Liver (tissue), 9 donors: ENCODE results near the gene PDE4B. TPM values are rescaled to one million over a fixed set of nuclear protein-coding genes. Genes with fewer than 3 reads are reported as not detected.

Experiments
- DNase-seq: peaks from one replicate; pipeline ENCODE4 v3.0.0-alpha.2; 2017; ENCODE audit warnings: low spot score
- H3K27ac ChIP-seq, 2 donors: one replicate each; pipeline ENCODE4 v1.7.0; 2013; ENCODE audit warnings: inconsistent platforms in 2 of 2, low read length in 2 of 2, control low read depth in 1 of 2, low read depth in 1 of 2, mild to moderate bottlenecking in 1 of 2
- H3K27me3 ChIP-seq, 4 donors: one replicate each; pipeline versions ENCODE4 v1.6.1 to v1.7.0; 2013; ENCODE audit warnings: low read length in 3 of 4, inconsistent platforms in 1 of 4, mild to moderate bottlenecking in 1 of 4, moderate library complexity in 1 of 4; ENCODE audit not compliant: control insufficient read depth in 4 of 4, insufficient read depth in 4 of 4
- H3K36me3 ChIP-seq, 4 donors: one replicate each; pipeline versions ENCODE4 v1.6.1 to v1.7.0; 2013; ENCODE audit warnings: low read length in 3 of 4, mild to moderate bottlenecking in 3 of 4, low read depth in 1 of 4, moderate library complexity in 1 of 4; ENCODE audit not compliant: control insufficient read depth in 4 of 4, insufficient read depth in 3 of 4
- H3K4me1 ChIP-seq, 4 donors: one replicate each; pipeline versions ENCODE4 v1.6.1 to v1.7.0; 2013; ENCODE audit warnings: low read length in 3 of 4, mild to moderate bottlenecking in 3 of 4, moderate library complexity in 1 of 4; ENCODE audit not compliant: control insufficient read depth in 4 of 4, insufficient read depth in 4 of 4
- H3K4me3 ChIP-seq, 3 donors: one replicate each; pipeline versions ENCODE4 v1.6.1 to v1.7.0; 2013; ENCODE audit warnings: low read length in 3 of 3, control low read depth in 1 of 3, low read depth in 1 of 3, mild to moderate bottlenecking in 1 of 3
- H3K9ac ChIP-seq, 2 donors: one replicate each; pipeline ENCODE4 v1.7.0; 2013; ENCODE audit warnings: low read length in 2 of 2, mild to moderate bottlenecking in 2 of 2, moderate library complexity in 2 of 2, control low read depth in 1 of 2, low read depth in 1 of 2
- H3K9me3 ChIP-seq, 4 donors: one replicate each; pipeline versions ENCODE4 v1.6.1 to v1.7.0; 2013; ENCODE audit warnings: low read length in 3 of 4; ENCODE audit not compliant: control insufficient read depth in 4 of 4
- ATF3 ChIP-seq: IDR thresholded peaks from 2 replicates; pipeline ENCODE4 v1.6.1; 2016; ENCODE audit warnings: antibody characterized with exemption
- CTCF ChIP-seq: fragments of 150-350 bp; IDR thresholded peaks from 2 replicates; pipeline ENCODE4 v1.5.1; 2017; ENCODE audit warnings: improper control_type of control experiment, low read depth, low read length; ENCODE audit not compliant: missing input control
- EGR1 ChIP-seq, 2 donors: IDR thresholded peaks; 2 replicates each; pipeline ENCODE4 v1.6.1; 2016 to 2018; ENCODE audit warnings: antibody characterized with exemption in 2 of 2, low read depth in 2 of 2
- FOXA1 ChIP-seq: IDR thresholded peaks from 2 replicates; pipeline ENCODE4 v1.6.1; 2016; ENCODE audit warnings: antibody characterized with exemption
- FOXA2 ChIP-seq: IDR thresholded peaks from 2 replicates; pipeline ENCODE4 v1.6.1; 2016; ENCODE audit warnings: antibody characterized with exemption
- GABPA ChIP-seq, 2 donors: IDR thresholded peaks in 1 of 2; conservative IDR thresholded peaks in 1 of 2; 2 replicates each; pipeline ENCODE4 v1.6.1; 2016; ENCODE audit warnings: antibody characterized with exemption in 2 of 2, mild to moderate bottlenecking in 1 of 2, moderate library complexity in 1 of 2
- HNF4A ChIP-seq, 2 donors: conservative IDR thresholded peaks; 2 replicates each; pipeline ENCODE4 v1.6.1; 2016; ENCODE audit warnings: antibody characterized with exemption in 2 of 2, mild to moderate bottlenecking in 2 of 2
- HNF4G ChIP-seq: IDR thresholded peaks from 2 replicates; pipeline ENCODE4 v1.6.1; 2016; ENCODE audit warnings: antibody characterized with exemption
- JUND ChIP-seq, 2 donors: IDR thresholded peaks; 2 replicates each; pipeline ENCODE4 v1.6.1; 2016; ENCODE audit warnings: antibody characterized with exemption in 2 of 2
- MAX ChIP-seq: IDR thresholded peaks from 2 replicates; pipeline ENCODE4 v1.6.1; 2016; ENCODE audit warnings: antibody characterized with exemption
- RAD21 ChIP-seq, 2 donors: IDR thresholded peaks; 2 replicates each; pipeline ENCODE4 v1.6.1; 2016; ENCODE audit warnings: antibody characterized with exemption in 2 of 2, mild to moderate bottlenecking in 2 of 2
- REST ChIP-seq: IDR thresholded peaks from 2 replicates; pipeline ENCODE4 v1.6.1; 2016; ENCODE audit warnings: antibody characterized with exemption, mild to moderate bottlenecking
- RXRA ChIP-seq, 2 donors: IDR thresholded peaks; 2 replicates each; pipeline ENCODE4 v1.6.1; 2017 to 2018; ENCODE audit warnings: antibody characterized with exemption in 2 of 2, mild to moderate bottlenecking in 1 of 2
- SP1 ChIP-seq: IDR thresholded peaks from 2 replicates; pipeline ENCODE4 v1.6.1; 2018; ENCODE audit warnings: antibody characterized with exemption, mild to moderate bottlenecking
- TAF1 ChIP-seq: conservative IDR thresholded peaks from 2 replicates; pipeline ENCODE4 v1.6.1; 2016; ENCODE audit warnings: antibody characterized with exemption, mild to moderate bottlenecking
- YY1 ChIP-seq: IDR thresholded peaks from 2 replicates; pipeline ENCODE4 v1.6.1; 2016; ENCODE audit warnings: antibody characterized with exemption, mild to moderate bottlenecking
- ZBTB33 ChIP-seq: IDR thresholded peaks from 2 replicates; pipeline ENCODE4 v1.6.1; 2016; ENCODE audit warnings: antibody characterized with exemption
- WGBS: extraction: QIAGEN DNeasy Blood & Tissue Kit; methylation state at CpG from one replicate; pipeline ENCODE4 v1.1.7; 2013; 5-methylcytosine and 5-hydroxymethylcytosine counted together
- polyA plus RNA-seq, 2 donors: library from polyadenylated mRNA; stranded (reverse) in 1 of 2; unstranded in 1 of 2; fragments of 200-250 nt in 1 of 2; fragments of >200 nt in 1 of 2; fragmentation: Nextera tagmentation in 1 of 2; extraction: Ambion mirVana in 1 of 2; gene quantifications; one replicate each; pipeline versions ENCODE4 v1.2.1 to v1.2.3, GENCODE V29; 2013 to 2015
- total RNA-seq, 2 donors: library from RNA; depleted of rRNA; stranded (reverse); fragments of >200 nt; gene quantifications; one replicate each; pipeline ENCODE4 v1.2.3, GENCODE V29; 2014
- donor health status: healthy.
- donor health status: healthy.
- donor health status: healthy.
- donor health status: healthy.
- donor health status: healthy.

PDE4B gene
- total and polyA plus RNA-seq, 4 donors: 1.9 to 3.9 (median 2.7) TPM

- WGBS: 87% methylated on average over 7 of the region's 7 CpGs
- no peak for TF ChIP-seq HNF4A (conservative IDR thresholded peaks at IDR 0.05)
- TF ChIP-seq HNF4G: no peak
- no peak for TF ChIP-seq RAD21 (IDR thresholded peaks at IDR 0.05)
- TF ChIP-seq REST: no peak
- no peak for TF ChIP-seq YY1
- TF ChIP-seq FOXA2: no peak
- TF ChIP-seq ATF3: no peak
- TF ChIP-seq JUND (IDR thresholded peaks at IDR 0.05): no peak
- TF ChIP-seq MAX: no peak
- no peak for TF ChIP-seq TAF1
- H3K27me3 ChIP-seq: no peaks in the 10 kb centered on the region
- no peak overlapping the region for H3K4me3 ChIP-seq
- DNase-seq: no peak
- H3K9ac ChIP-seq: no peak overlapping the region
- H3K36me3 ChIP-seq: no peaks in the 10 kb centered on the region
- no peak overlapping the region for H3K27ac ChIP-seq
- H3K9me3 ChIP-seq: no peaks in the 10 kb centered on the region
- H3K4me1 ChIP-seq: no peaks in the 10 kb centered on the region
These were observed 48.0 kb downstream of the PDE4B start for GRCh38 chr1:65840683-65841082.

GRCh38 chr1:65844296-65844695 is 51.6 kb downstream of the PDE4B start:
- H3K27me3 ChIP-seq: no peaks in the 10 kb centered on the region
- H3K4me3 ChIP-seq: no peak overlapping the region
- H3K4me1 ChIP-seq: no peaks in the 10 kb centered on the region
- peaks cover 0 to 5% (median under 1%) of the 10 kb centered on the region in 4 donors for H3K9me3 ChIP-seq
- H3K27ac ChIP-seq: no peak overlapping the region
- H3K9ac ChIP-seq: no peak overlapping the region
- 89% methylated on average over 4 of the region's 4 CpGs for WGBS
- no peak for TF ChIP-seq REST
- no peak for TF ChIP-seq FOXA1
- no peak for TF ChIP-seq SP1
- TF ChIP-seq ATF3: no peak
- no peak for TF ChIP-seq TAF1
- no peak for TF ChIP-seq FOXA2
- TF ChIP-seq RXRA (IDR thresholded peaks at IDR 0.05): no peak
- TF ChIP-seq RAD21 (IDR thresholded peaks at IDR 0.05): no peak
- TF ChIP-seq ZBTB33: no peak
- no peak for TF ChIP-seq GABPA (IDR thresholded peaks at IDR 0.05 in 1 of 2, conservative IDR thresholded peaks at IDR 0.05 in 1 of 2)
- TF ChIP-seq CTCF: no peak
- TF ChIP-seq MAX: no peak
- no peak for TF ChIP-seq HNF4A (conservative IDR thresholded peaks at IDR 0.05)
- TF ChIP-seq JUND (IDR thresholded peaks at IDR 0.05): no peak
- TF ChIP-seq EGR1 (IDR thresholded peaks at IDR 0.05; ENCODE audit: low read depth in 2 of 2): no peak
- DNase-seq: no peak
- no peaks in the 10 kb centered on the region for H3K36me3 ChIP-seq
